Left lobe of liver (tissue), 2 donors: ENCODE results near the gene SLCO1A2. TPM values are rescaled to one million over a fixed set of nuclear protein-coding genes. Genes with fewer than 3 reads are reported as not detected.
"Not testable (repeated sequence)": the region's sequence is repeated elsewhere in the genome, so short reads cannot be mapped to it uniquely, and the experiment has no call there.

Experiments used
- ATAC-seq: fragments of 200-7000 bp; cut with Tn5 transposase; one replicate; pipeline ENCODE4 v1.9.1; 2020; ENCODE audit warnings: mild to moderate bottlenecking, moderate library complexity
- DNase-seq: peaks from one replicate; pipeline ENCODE4 v3.0.0-alpha.2; 2020; ENCODE audit warnings: low spot score
- total RNA-seq: library from RNA; stranded (reverse); gene quantifications from one replicate; pipeline ENCODE4 v1.2.1, GENCODE V29; 2021
- donor health status: DM: no; HTN: no; CAD: no; lungs with moderate emphysema.
- donor health status: DM: no; HTN: yes; CAD: no.

The SLCO1A2 gene
- 3.7 TPM for total RNA-seq

- peak; percentile 46 for ATAC-seq
- no peak for DNase-seq
These were observed at the start of gene SLCO1A2 for GRCh38 chr12:21334771-21335325. SLCO1A2 (minus strand) TSS chr12:21334917; CDS start chr12:21334647, 270 bp downstream.

- ATAC-seq (no peak), DNase-seq (no peak)
These were observed 49.5 kb upstream of the SLCO1A2 start for GRCh38 chr12:21384261-21384660.

- not testable (repeated sequence) for DNase-seq, ATAC-seq
These were observed 46.6 kb upstream of the SLCO1A2 start for GRCh38 chr12:21381320-21381719.

DNA sequence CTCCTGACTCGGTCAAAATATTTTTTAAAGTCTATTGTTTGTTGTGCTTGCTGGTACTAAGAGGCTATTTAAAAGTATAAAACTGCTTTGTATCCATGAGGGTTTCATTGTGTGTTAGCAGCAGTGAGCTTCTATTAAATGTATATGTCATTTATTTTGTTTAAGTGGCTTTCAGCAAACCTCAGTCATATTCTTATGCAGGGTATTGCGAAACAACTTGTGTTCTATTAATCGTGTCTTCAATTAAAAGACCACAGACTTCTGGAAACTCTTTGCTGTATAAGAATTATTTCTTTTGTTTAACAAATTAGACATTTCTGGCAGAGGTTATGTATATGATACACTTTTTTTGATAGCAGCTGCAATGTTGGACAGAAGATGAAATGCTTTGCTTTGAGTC lies 44.5 kb upstream of the SLCO1A2 start:
- ATAC-seq (no peak), DNase-seq (no peak)

GRCh38 chr12:21372602-21373001 lies 37.9 kb upstream of the SLCO1A2 start, which contains the start of gene IAPP:
IAPP (plus strand) TSS chr12:21372902; CDS start chr12:21373352, 450 bp downstream.
- ATAC-seq = no peak

DNA sequence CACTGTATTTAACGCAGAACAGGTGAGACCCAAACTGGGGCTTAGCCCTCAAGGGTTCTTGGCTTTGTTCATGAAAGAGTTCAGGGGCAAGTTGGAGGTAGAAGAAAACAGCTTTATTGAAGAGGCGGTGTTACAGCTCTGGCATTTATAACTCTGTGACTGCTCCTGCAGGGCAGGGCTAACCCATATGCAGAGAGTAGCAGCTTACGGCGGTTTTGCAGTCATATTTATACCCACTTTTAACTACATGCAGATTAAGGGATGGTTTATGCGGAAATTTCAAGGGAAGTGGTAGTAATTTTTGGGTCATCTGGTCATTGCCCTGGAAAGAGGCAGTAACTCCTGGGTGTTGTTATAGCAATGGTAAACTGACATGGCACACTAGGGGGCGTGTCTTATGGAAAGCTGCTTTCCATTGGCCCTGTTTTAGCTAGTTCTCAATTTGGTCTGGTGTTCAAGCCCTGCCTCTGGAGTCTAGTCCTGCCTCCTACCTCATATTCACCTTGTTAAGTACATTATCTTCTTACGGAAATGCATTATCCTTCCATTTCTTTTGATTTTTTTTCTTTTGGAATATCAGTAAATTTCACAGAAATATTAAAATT lies 36.2 kb upstream of the SLCO1A2 start:
- DNase-seq (no peak), ATAC-seq (no peak)

More at GRCh38 chr12:21372602-21373001, 37.9 kb upstream of the SLCO1A2 start, which contains the start of gene IAPP:
- DNase-seq = no peak

GRCh38 chr12:21369141-21369980 lies 34.6 kb upstream of the SLCO1A2 start:
- DNase-seq (no peak), ATAC-seq (no peak)

- not testable (repeated sequence) for ATAC-seq, DNase-seq
These were observed 25.9 kb upstream of the SLCO1A2 start for GRCh38 chr12:21360632-21361031.

GRCh38 chr12:21354641-21355040 lies 19.9 kb upstream of the SLCO1A2 start:
- ATAC-seq = no peak
- DNase-seq = no peak

GRCh38 chr12:21353948-21354347 lies 19.2 kb upstream of the SLCO1A2 start:
- no peak for DNase-seq
- peak; percentile 45 for ATAC-seq

DNA sequence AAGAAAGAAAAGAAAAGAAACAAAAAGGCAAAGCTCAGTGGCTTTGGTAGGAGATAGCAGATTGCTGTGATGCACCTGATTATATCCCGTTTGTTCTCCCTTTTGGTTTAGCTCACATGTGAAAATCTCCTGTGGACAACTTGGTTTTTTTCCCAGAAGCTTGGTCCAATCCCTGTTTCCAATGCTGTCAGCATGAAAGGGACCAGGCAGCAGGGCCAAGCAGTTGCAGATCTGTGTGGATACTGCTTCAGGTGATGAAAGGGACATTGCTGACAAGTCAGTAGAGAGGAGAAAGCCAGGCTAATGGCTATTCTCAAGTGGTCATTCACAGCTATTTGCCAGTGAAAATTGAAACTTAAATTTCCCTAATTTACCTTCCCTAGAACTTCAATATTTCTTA lies 18.8 kb upstream of the SLCO1A2 start:
- ATAC-seq = peak; percentile 75
- DNase-seq = peak; percentile 59

- peak; percentile 86 for ATAC-seq
- DNase-seq = no peak
These were observed 16.3 kb upstream of the SLCO1A2 start for GRCh38 chr12:21350975-21351374.

DNA sequence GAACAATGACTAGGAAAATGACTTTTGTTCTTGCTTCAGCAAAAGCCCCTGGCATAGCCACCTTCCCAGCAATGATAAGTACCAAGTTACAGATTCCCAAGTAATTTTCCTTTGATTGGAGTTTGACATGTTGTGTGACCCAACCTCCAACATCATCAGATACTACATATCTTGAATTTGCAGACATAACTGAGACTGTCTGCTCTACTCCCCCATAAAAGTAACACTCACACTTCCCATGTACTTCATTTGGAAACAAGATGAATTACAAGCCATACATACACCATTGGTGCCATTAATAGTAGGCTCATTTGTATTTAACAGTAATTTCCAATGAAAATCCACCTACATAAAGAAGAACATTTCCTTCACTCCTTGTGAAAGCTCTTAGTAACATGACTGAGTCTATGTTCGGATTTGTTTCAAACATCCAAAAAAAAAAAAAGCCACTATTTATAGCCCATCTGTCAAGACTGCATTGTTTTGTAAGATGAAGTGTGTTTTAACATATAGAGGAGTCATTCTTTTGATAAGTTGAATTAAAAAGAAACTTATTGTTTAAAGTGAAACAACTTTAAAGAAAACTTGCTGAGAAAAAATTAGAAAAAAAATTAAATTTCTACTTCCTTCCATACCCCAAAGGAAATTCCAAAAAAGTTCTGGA lies 12.0 kb upstream of the SLCO1A2 start:
- DNase-seq = no peak
- no peak for ATAC-seq

GRCh38 chr12:21343636-21344035 lies 8.9 kb upstream of the SLCO1A2 start:
- no peak for ATAC-seq

DNA sequence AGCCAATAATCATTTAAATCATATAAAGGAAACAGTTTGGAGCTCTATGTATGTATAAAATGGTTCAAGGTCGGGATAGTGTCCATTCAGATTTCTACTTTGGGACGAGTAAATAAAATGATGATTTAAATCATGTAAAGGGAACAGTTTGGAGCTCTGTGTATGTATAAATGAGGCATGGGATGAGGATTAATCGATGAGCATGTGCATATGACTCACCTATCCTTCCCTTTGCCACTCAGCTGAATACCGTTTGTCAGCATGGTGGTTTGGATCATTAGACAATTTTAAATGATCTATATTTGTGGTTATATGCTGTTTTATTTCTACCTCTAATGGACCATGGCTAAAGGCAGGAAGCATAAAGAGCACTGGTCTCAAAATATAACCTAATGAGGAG lies 7.1 kb upstream of the SLCO1A2 start:
- ATAC-seq (no peak), DNase-seq (no peak)

More at GRCh38 chr12:21343636-21344035, 8.9 kb upstream of the SLCO1A2 start:
- DNase-seq = no peak

- DNase-seq = no peak
- ATAC-seq = no peak
These were observed 5.7 kb upstream of the SLCO1A2 start for GRCh38 chr12:21340403-21340802.

DNA sequence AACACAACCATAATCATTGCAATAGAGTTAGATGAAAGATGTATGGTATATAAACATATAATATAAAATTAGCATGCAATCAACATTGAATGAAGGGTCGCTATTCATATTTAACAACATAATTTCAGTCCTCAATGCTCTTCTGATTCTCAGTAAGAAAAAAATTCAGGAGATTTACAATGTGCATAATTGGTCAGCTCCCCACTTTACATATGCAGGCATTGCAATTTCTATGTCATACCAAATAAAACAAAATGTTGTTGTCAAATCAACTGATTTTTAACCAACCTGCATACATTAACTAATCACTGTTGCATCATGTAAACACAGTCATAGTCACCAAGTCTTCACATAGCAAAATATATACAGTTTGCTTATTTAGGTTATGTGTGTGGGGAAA lies 5.2 kb upstream of the SLCO1A2 start:
- DNase-seq (no peak), ATAC-seq (no peak)

DNA sequence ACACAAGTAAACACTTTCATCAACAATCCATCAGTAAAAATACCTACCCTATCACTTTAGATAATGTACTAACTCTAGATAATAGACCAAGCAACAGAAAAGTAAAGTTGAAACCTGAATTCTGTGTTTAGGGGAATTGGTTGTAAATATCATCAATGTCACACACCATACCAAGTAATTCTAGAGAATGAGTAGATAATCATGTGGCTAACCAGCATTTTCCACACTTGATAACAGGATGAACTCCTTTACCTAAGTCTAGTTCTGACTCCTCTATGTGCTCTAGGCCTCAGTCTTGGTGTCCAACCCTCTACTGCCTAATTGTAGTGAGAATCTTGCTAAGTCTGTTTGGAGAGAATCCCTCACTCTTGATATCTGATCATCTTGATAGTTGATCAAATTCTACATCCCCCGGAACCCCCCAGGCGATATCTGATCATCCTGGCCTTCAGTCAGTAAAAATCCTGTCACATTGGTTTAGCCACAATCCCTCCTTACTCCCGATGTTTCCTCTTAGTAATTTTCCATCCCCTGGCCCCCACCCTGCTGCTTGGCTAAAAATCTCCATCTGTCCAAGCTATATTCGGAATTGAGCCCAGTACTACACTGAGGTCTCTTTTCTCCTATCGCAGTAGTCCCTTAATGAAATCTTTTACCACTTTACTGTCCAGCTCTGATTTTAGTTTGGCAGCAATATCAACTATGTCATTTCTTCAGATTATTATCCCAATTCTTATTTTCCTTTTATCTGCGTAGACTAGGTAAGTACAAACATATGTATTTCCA lies 3.4 kb upstream of the SLCO1A2 start:
- no peak for ATAC-seq

DNA sequence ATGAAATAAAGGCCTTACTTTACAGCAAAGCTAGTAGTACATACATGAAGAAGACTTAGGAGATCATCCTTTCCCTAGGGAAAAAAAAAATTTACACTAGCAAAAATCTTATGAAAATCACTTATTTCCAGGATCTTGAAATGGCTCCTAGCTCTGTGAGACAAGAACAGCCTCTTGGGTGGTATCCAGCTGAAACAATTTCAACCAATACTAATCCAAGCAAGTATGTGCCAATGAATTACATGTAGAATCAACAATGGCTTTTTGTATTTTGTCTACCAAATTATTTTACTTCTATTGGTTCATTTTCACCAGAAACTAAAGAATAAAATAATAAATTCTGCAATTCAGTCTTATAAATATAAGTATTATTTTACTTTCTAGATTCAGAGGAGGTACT lies 2.7 kb upstream of the SLCO1A2 start:
- DNase-seq = no peak
- ATAC-seq = no peak

More for the DNA sequence above, 3.4 kb upstream of the SLCO1A2 start:
- no peak for DNase-seq

DNA sequence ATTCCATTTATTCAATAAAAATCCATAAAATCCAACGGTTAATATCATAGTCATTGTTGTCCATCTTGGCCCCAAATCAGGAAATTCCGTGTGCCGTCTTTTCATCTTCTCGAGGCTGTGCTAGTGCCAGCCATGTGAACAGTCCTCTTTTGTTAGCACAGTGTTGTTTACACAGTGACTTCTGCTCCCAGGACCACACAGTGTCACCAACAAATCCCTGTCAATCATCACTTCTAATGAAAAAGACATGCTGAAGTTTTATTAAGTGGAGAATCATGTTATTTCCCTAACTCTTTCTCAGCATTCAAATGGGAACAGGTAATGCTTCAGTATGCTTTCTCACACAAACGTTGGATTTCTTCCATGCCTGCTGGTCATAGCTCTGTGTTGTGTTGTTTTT lies 1.9 kb upstream of the SLCO1A2 start:
- ATAC-seq (peak; percentile 90), DNase-seq (peak; percentile 67)
